Glomerular endothelial cell (primary cell): ENCODE data around the gene GOLGA8J. TPM values are rescaled to one million over a fixed set of nuclear protein-coding genes. Genes with fewer than 3 reads are reported as not detected.
"Not testable (repeated sequence)": the region's sequence is repeated elsewhere in the genome, so short reads cannot be mapped to it uniquely, and the experiment has no call there.

Experiments
- DNase-seq: peaks from one replicate; pipeline ENCODE4 v3.0.0-alpha.2; 2011; ENCODE audit warnings: low read depth, low spot score; ENCODE audit errors: extremely low read depth
- total RNA-seq: library from RNA; depleted of rRNA; stranded (reverse); fragments of >200 nt; gene quantifications from 2 replicates; pipeline ENCODE4 v1.2.3, GENCODE V29; 2015

The GOLGA8J gene
- total RNA-seq, 1 donor from 2014 or later = not detected

DNA sequence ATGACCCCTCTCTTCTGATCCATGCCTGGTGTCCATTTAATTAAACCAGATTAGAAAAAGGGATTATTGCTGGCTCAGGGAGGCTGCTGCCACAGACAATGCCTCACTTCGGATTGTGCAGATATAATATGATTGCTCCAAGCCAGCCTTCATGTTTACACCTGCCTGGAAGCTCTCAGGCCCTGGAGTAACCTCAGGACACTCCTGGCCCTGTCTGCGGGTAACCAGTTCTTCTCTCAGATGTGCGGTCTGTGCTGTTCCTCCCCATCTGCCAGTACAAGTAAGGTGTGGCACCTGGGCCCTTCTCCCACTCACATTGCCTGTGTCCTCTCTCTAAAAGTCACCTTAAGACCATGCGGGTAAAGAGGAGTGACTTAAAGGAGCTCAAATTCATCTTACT lies 8.8 kb upstream of the GOLGA8J start:
- DNase-seq = no peak

DNA sequence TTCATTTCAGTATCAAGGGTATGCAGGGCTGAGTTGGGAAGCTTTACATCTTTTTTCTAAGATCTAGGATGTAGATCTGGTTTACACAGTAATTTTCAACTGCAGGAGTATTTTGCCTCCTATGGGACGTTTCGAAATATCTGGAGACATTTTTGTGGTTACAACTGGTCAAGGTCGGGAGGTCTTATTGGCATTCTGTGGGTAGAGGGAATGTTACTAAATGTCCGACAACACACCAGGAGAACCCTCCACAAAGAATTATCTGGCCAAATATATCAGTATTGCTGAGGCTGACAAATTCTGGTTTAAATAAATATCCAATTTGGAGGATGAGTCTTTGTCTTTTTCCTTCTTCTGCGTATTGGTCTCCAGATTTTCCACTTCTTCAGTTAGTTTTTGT lies 1.9 kb upstream of the GOLGA8J start:
- not testable (repeated sequence) for DNase-seq

DNA sequence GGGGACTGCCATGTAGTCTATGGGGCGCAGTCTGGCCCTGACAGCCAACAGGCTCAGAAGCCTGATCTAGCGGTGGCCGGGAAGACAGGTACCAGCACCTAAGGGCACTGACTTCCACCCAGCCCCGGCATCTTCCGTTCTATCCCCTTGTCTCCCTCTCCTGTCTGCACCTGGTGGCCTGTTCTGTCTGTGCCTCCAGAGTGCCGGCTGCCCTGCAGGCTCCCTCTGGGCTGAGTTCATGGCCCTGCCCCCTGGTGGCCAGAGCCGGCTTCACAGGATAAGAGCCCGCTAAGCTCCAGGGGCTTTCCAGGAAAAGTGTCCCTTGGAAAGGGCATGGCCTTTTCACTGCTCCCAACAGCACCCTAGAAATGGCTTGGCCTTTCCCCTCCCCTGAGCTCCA lies 15.1 kb downstream of the GOLGA8J start:
- DNase-seq = not testable (repeated sequence)

DNA sequence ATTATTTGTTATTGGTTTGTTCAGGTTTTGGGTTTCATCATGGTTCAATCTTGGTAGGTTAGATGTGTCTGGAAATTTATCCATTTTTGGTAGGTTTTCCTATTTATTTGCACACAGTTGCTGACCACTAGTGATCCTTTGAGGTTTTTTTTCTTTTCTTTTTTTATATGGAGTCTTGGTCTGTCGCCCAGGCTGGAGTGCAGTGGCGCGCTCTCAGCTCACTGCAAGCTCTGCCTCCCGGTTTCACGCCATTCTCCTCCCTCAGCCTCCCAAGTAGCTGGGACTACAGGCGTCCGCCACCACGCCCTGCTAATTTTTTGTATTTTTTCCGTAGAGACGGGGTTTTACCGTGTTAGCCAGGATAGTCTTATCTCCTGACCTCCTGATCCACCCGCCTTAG lies 20.1 kb downstream of the GOLGA8J start:
- not testable (repeated sequence) for DNase-seq

DNA sequence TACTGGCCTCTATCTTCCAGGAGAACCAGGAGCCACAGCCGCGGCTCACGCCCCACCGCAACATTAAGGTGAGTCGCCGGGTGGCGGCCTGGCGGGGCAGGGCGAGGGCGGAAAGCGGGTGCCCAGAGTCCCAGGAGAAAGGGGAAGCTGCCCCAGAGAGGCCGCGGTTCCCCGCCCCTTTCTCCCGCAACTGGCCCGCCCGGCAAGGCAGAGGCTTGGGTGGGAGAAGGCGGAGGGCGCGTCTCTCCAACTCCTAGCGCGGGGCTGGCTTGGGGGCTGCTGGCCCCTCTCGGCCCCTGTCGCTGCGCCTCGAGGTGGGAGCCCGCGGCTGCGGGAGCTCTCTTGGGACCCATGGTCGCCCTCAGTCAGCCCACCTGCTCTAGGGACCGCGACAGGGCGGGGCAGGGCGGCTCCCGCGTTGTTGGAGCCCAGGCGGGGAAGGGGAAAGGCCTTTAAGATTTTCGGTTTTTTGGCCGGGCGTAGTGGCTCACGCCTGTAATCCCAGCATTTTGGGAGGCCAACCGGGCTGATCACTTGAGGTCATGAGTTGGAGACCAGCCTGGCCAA lies 21.3 kb downstream of the GOLGA8J start:
- DNase-seq = not testable (repeated sequence)

DNA sequence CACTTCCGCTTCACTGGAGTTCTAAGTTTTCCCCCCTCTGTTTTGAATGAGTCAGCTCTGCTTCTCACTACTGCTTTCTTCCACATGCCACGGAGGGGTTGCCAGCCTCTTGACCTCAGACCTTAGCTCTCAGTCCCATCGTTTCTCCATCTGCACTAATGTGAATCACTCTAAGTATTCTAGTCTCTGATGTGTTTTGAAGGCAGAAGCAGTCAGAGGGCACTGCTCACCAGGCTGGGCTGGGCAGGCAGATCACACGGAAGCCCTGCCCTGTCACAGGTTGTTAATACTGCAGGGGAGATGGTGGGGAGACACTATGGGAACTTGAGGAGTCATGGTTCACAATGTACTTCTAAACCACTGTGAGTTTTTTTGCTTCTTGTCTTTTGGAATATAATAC lies 27.8 kb downstream of the GOLGA8J start:
- not testable (repeated sequence) for DNase-seq

DNA sequence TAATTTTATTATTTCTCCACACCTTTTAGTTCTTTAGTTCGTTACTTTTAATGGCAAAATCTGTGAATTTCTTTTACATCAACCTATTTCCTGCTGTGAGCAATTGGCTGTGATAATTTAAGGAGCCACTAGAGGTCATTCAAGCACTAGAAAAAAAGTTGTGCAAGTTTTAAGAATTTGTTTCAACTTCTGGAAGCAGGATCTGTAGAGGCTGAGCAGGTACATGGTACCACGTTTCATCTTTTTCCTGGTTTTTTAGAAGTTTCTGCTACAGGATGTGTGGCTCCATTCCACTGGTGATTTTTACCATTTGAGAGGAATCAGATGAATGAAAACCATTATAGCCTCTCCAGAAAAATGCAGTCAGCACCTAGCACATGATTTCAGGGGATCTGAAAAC lies 47.3 kb downstream of the GOLGA8J start:
- DNase-seq = not testable (repeated sequence)

DNA sequence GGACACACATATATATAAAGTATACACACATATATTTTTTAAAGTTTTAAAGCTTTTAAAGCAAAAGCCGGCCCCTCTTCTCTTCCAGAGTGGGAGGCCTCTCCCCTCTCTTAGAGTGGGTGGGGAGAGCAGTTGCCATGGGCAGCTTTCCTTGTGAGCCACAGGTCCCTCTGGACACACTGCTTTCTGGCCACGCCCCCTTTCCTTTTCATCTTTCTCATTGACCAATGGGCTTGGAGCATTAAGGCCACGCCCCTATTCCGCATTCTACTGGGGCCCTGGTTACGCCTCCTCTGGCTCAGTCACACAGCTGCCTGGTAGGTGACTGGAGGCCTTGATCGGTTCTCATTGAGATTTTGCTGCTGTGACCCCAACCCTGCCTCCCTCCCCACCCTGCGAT lies 52.0 kb downstream of the GOLGA8J start, which contains the start of gene GOLGA8T:
TSS of gene GOLGA8T (plus strand) at position 301 of the 400 bp plus-strand sequence. CDS start at position 399, 98 bp downstream.
- not testable (repeated sequence) for DNase-seq

Other genes starting within 250 kb of the GOLGA8J start
- gene GOLGA8T, start 52.1 kb downstream of the GOLGA8J start, total RNA-seq = 0.23 TPM in 1 of 2 replicates, not detected in the other